Frontal cortex (tissue), 4 donors: ENCODE results near the gene GAK. TPM values are rescaled to one million over a fixed set of nuclear protein-coding genes. Genes with fewer than 3 reads are reported as not detected.

Experiments
- DNase-seq, 2 donors: peaks; one replicate each; pipeline ENCODE4 v3.0.0; 2012; ENCODE audit warnings: low spot score in 2 of 2
- FAIRE-seq: peaks from 2 replicates; lab custom pipeline; 2012; peaks lifted over from hg19 to GRCh38; lab: Jason Lieb, UNC
- total RNA-seq: library from RNA; depleted of rRNA; stranded (reverse); fragments of >200 nt; gene quantifications from one replicate; pipeline ENCODE4 v1.2.3, GENCODE V29; 2014
- donor health status: control.
- donor health status: control.
- donor health status: control.

GAK gene
- total RNA-seq, 1 donor from 2014 or later = 38.3 TPM

- DNase-seq = no peak
- FAIRE-seq = no peak
These were observed 94.3 kb downstream of the GAK start for GRCh38 chr4:837772-838171.

- DNase-seq (no peak), FAIRE-seq (no peak)
These were observed 95.3 kb downstream of the GAK start for GRCh38 chr4:836750-837301.

GRCh38 chr4:836003-836511 is 96.1 kb downstream of the GAK start:
- DNase-seq (no peak), FAIRE-seq (no peak)

- FAIRE-seq (no peak), DNase-seq (no peak)
These were observed 96.7 kb downstream of the GAK start for GRCh38 chr4:835148-836002.

- DNase-seq (no peak), FAIRE-seq (no peak)
These were observed 97.6 kb downstream of the GAK start for GRCh38 chr4:834368-835147.

- no peak for DNase-seq
- FAIRE-seq = no peak
These were observed 98.3 kb downstream of the GAK start for GRCh38 chr4:833731-834367.

GRCh38 chr4:833156-833555 is 99.0 kb downstream of the GAK start:
- DNase-seq (no peak), FAIRE-seq (no peak)

GRCh38 chr4:832536-832935 is 99.6 kb downstream of the GAK start:
- DNase-seq = no peak
- no peak for FAIRE-seq

GRCh38 chr4:832108-832507 is 100.0 kb downstream of the GAK start:
- DNase-seq (no peak), FAIRE-seq (no peak)

- no peak for FAIRE-seq
- DNase-seq = no peak
These were observed 100.7 kb downstream of the GAK start for GRCh38 chr4:831483-831805.

GRCh38 chr4:830601-831482 is 101.3 kb downstream of the GAK start:
- DNase-seq (no peak), FAIRE-seq (no peak)

- DNase-seq (no peak), FAIRE-seq (no peak)
These were observed 102.1 kb downstream of the GAK start for GRCh38 chr4:829761-830600.

- FAIRE-seq (no peak), DNase-seq (no peak)
These were observed 102.8 kb downstream of the GAK start for GRCh38 chr4:829291-829690.

- DNase-seq (no peak), FAIRE-seq (no peak)
These were observed 103.4 kb downstream of the GAK start for GRCh38 chr4:828641-829271.

- DNase-seq = no peak
- no peak for FAIRE-seq
These were observed 104.7 kb downstream of the GAK start for GRCh38 chr4:827209-828081.

- DNase-seq = no peak
- no peak for FAIRE-seq
These were observed 105.5 kb downstream of the GAK start for GRCh38 chr4:826508-827208.

- FAIRE-seq (no peak), DNase-seq (peak; percentile 78 to 88)
These were observed 106.2 kb downstream of the GAK start, which contains the start of gene CPLX1 for GRCh38 chr4:825971-826330. CPLX1 (minus strand) TSS chr4:826129; CDS start chr4:824522, 1,607 bp downstream.
